HG03159 (cell line): ENCODE measurements around the gene GDPD4.

Source experiments
- ATAC-seq: cut with Tn5 transposase; IDR thresholded peaks from one replicate; pipeline ENCODE4 v1.9.1; 2021; ENCODE audit warnings: mild to moderate bottlenecking, moderate library complexity; ENCODE audit not compliant: unreplicated experiment

Gene GDPD4

GRCh38 chr11:77193167-77193566, 108.3 kb downstream of the GDPD4 start:
- no peak for ATAC-seq

DNA sequence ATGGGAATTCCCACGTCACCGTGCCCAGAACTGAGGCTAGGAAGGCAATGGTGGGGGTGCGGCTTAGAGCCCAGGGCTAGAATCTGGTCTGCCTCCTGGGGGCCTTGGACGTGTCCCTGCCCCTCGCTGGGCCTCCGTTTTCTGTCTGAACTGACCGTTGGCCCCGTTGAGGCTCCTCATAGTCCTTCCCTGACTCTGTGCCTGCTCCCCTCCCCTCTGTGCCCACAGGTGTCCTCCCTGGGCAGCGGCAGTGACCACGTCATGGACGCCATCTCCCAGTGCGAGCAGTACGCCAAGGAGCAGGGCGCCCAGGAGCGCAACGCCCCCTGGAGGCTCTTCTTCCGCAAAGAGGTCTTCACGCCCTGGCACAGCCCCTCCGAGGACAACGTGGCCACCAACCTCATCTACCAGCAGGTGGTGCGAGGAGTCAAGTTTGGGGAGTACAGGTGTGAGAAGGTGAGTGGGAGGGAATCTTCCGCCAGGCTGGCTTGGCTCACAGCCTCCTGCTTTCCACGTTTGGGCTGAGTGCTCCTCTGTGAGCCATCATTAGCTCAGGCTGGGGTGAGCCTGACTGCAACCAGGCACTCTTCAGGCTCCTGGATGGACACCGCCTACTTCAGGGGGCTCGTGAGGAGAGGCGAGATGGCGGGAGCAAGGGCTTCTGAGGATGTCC, 109.5 kb downstream of the GDPD4 start:
- ATAC-seq, result no peak

- no peak for ATAC-seq
These were observed 110.1 kb downstream of the GDPD4 start for GRCh38 chr11:77191429-77191822.

GRCh38 chr11:77190331-77191075, 111.0 kb downstream of the GDPD4 start:
- ATAC-seq, result no peak

DNA sequence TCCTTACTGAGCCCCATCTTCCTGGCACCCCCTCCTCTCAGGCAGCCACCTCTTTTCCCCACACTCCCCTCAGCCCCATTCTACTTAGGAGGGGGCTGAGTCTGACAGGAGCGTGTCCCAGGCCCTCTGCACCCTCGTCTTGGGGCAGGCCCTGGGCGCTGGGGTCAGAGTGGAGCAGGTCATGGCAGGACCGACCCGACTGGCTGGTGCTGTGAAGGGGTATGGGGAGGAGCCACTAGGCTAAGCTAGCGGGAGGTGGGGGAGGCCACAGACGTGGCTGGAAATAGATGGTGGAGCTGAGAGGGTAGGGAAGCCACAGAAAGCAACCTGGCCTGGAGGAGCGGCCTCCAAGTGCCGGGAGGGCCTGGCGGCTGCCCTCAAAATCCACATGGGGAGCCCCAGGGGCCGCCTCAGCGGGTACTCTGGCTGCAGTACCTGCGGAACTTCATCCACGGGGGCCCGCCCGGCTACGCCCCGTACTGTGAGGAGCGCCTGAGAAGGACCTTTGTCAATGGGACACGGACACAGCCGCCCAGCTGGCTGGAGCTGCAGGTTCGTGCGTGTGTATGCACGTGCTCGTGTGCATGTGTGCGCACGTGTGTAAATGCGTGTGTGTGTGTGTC, 111.8 kb downstream of the GDPD4 start:
- ATAC-seq, result no peak

DNA sequence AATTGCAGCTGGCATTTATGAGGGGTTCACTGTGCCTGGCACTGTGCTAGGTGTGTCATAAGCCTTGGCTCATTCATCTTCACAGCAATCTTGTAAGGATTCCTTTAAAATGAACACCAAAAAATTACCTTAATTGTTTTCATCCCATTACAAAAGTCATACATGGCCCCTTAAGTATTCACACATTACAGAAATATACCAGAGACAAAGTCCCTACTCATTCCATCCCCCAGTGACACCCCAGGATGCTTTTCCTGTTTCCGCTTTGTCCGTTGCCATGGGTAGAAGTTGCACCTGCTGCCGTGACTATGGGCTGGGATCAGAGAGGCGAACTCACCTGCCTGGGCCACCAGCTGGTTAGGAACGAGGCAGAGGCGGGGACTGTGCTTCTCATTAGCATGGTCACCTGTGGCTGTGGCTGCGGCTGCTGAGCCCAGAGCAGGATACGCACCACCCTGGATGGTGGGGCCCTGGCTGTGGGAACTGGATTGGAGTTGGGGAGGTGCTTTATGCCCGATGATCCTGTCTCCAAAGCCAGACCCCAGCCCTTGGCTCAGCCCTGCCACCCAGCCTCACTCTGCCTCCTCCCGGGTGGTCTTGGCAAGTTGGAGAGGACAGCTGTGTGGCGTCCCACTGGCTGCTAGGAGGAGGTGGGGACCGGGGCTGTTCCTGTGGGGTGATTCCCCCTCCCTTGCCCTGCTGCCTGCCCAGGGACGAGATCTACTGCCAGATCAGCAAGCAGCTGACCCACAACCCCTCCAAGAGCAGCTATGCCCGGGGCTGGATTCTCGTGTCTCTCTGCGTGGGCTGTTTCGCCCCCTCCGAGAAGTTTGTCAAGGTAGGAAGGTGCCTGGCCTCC, 112.6 kb downstream of the GDPD4 start:
- ATAC-seq, result no peak

DNA sequence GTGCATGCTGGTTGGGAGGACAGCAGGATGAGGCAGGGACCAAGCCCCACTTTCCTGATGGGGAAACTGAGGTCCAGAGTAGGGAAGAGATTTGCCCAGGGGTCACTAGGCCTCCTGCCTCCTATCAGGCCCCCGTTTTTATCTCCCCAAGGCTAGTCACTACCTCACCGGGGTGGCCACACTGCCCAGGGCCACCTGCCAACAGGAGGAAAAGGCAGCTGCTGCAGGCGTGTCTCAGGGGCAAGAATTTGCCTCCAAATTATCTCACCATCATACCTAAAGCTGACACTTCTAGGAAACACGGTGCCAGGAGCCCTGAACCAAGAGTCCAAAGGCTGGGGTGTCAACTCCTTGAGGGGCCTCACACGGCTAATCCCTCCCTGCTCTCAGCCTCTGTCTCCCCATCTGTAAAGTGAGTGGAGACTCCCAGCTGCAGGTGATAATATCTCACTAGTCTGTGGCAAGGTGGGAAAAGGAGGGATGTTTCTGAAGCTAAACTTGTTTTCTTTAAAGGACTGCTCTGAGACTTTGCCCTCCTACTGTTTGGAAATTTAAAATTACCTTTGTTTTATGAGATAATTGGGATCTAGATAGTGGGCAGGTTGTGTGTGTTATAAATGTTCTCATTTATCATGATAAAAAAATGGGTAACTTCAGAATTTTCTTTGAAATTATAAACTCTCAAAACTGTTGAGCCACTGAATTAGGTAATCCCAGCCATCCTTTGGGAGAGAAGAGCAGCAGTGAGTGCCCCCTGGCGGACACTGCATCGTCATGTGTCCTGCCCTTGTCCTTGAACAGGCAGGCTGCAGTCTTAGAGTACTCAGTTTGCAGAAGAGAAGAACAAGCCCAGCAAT, 113.5 kb downstream of the GDPD4 start:
- no peak for ATAC-seq

DNA sequence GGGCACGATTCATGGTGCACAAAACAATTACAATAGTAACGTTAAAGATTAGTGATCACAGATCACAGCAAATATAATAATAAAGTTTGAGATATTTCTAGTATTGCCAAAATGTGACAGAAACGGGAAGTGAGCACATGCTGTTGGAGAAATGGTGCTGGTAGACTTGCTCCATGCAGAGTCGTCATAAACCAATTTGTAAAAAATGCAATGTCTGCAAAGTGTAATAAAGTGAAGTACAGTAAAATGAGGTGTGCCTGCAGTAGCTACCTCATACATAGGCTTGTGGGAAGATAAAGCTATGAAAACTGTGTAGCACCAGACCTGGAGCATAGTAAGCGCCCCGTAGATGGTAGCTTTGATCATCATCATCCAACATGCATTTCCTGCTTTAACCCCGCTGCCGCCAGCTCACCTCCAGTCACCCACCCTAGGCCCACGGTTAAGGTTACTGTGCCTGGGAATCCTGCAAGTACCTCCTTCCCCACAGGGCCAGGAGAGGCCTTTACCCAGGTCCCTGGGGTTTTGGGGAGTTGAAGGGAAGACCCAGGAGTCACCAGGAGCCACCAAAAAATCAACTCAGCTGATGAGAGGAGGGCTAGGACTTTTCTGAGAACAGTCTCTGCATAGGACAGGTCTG, 114.3 kb downstream of the GDPD4 start:
- no peak for ATAC-seq

GRCh38 chr11:77186302-77186701, 115.2 kb downstream of the GDPD4 start:
- no peak for ATAC-seq

- no peak for ATAC-seq
These were observed 117.2 kb downstream of the GDPD4 start for GRCh38 chr11:77184136-77184860.

GRCh38 chr11:77183431-77183984, 118.0 kb downstream of the GDPD4 start:
- ATAC-seq, result no peak

DNA sequence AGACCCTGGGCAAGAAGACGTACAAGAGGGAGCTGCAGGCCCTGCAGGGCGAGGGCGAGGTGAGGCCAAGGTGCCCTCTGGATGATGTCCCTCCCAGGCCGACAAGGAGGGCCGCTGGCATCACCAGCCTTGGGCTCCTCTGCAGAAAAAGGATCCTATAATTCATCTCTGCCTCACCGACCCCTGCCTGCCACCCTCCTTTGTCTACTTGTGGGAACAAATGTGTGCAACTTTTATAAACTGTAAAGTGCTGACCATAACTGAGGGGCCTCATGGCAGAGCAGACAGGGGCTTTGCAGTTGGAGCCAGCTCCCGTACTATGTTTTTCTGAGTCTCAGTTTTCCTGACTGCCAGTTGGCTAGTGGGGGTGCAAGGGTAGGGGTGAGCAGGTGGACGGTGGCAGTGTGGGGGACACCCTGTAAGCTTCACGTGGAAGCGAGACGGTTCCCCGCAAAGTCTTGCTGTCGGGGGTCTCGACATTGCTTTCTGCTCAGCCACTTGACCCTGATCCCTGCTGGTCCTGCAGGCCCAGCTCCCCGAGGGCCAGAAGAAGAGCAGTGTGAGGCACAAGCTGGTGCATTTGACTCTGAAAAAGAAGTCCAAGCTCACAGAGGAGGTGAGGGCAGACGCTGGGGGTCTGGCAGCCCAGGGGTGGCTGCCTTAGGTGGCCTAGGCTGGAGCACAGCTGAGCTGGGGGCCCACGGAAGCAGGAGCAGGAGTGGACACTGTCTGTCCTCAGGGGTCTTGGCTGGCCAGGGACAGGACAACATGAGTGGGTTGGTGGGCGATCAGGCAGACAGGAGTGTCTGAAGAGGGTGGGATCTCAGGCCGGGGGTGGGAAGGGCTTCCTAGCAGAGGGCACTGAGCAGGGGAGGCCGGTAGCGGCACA, 118.7 kb downstream of the GDPD4 start:
- no peak for ATAC-seq

- ATAC-seq, result no peak
These were observed 119.5 kb downstream of the GDPD4 start for GRCh38 chr11:77181799-77182541.

GRCh38 chr11:77181226-77181625, 120.3 kb downstream of the GDPD4 start:
- no peak for ATAC-seq

DNA sequence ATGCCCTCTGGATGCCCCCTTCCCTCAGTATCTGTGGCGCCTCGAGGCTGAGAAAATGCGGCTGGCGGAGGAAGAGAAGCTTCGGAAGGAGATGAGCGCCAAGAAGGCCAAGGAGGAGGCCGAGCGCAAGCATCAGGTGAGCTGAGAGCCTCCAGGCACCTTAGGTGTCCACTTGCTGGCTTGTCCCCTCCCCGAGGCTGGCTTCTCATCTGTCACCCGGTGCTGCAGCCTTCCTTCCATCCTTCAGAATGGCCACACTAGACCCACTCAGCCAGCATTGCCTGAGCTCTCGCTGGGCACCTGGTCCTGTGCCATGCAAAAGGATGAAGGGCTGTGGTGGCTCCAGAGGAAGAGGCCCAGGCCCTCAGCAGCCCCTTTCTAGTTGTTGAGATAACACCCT, 121.1 kb downstream of the GDPD4 start:
- ATAC-seq, result no peak

DNA sequence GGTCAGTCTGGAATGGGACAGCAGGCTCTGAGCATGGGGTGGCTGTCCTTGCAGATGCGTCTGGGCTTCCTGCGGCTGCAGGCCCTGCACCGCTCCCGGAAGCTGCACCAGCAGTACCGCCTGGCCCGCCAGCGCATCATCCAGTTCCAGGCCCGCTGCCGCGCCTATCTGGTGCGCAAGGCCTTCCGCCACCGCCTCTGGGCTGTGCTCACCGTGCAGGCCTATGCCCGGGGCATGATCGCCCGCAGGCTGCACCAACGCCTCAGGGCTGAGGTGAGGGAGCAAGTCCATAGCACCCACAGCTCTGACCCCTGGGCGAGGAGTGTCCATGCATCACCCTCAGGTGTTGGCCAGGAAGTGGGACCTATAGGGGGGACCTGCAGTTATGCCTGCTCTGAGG, 121.8 kb downstream of the GDPD4 start:
- no peak for ATAC-seq

DNA sequence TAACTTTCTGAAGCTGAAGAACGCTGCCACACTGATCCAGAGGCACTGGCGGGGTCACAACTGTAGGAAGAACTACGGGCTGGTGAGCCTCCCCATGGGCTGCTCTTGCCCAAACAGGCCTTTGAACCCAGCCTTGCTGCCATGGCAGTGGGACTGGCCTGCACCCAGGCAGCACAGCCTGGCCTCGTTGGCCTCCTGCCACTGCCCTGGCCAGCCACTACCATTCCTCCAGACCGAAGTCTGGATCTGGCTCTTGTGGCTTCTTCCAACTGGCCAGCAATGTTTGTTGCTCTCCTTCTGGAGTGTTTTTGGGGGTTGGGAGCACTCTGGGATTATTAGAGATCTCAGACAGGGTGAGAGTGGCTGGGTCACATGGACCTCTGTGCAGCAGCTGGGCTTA, 122.4 kb downstream of the GDPD4 start:
- ATAC-seq, result no peak
